HL-60/S4 treated with retinoic acid at 250 ng/mL for 4 days and 3 days (cell line): Measurements from ENCODE around the gene BSCL2.
"Not testable (repeated sequence)": the region's sequence is repeated elsewhere in the genome, so short reads cannot be mapped to it uniquely, and the experiment has no call there.

Experiments used
- in situ Hi-C: fragments of 300-500 bp; cut with MboI; formaldehyde crosslinking; loops from 2 replicates; pipeline ENCODE4 v1.7.0; 2022; ENCODE audit warnings: low sequenced_read_pairs

BSCL2 gene

GRCh38 chr11:62707277-62707861 lies at the start of gene BSCL2, which contains the start of gene GNG3:
BSCL2 (minus strand) TSS chr11:62707424; CDS start chr11:62707195, 229 bp downstream.
GNG3 (plus strand) TSS chr11:62707676; CDS start chr11:62708296, 620 bp downstream.
- in situ Hi-C loops: loop anchor here (10.0 kb wide), 1 partner anchor 113 kb away; the partner anchor contains the start of gene TUT1

- in situ Hi-C loops: no loop called here
Observed at GRCh38 chr11:62755086-62755615, 47.9 kb upstream of the BSCL2 start.

GRCh38 chr11:62753736-62754603 lies 46.7 kb upstream of the BSCL2 start, which contains the start of gene ZBTB3:
ZBTB3 (minus strand) TSS chr11:62754160; CDS start chr11:62753664, 496 bp downstream.
- in situ Hi-C loops: no loop called here

- in situ Hi-C loops: no loop called here
Observed at GRCh38 chr11:62752994-62753735, 45.9 kb upstream of the BSCL2 start.

- in situ Hi-C loops: no loop called here
Observed at GRCh38 chr11:62752177-62752785, 45.1 kb upstream of the BSCL2 start.

GRCh38 chr11:62749931-62750330 lies 42.7 kb upstream of the BSCL2 start:
- in situ Hi-C loops: not testable (repeated sequence)

GRCh38 chr11:62747475-62748160 lies 40.4 kb upstream of the BSCL2 start:
- in situ Hi-C loops: no loop called here

- in situ Hi-C loops: no loop called here
Observed at GRCh38 chr11:62737196-62737595, 30.0 kb upstream of the BSCL2 start.

GRCh38 chr11:62732830-62733229 lies 25.6 kb upstream of the BSCL2 start:
- in situ Hi-C loops: no loop called here

- in situ Hi-C loops: not testable (repeated sequence)
Observed at GRCh38 chr11:62730076-62730475, 22.9 kb upstream of the BSCL2 start.

- in situ Hi-C loops: no loop called here
Observed at GRCh38 chr11:62728171-62728988, 21.2 kb upstream of the BSCL2 start, which contains the start of gene TTC9C. TTC9C (plus strand) TSS chr11:62728486; CDS start chr11:62728849, 363 bp downstream.

GRCh38 chr11:62727872-62728170 lies 20.6 kb upstream of the BSCL2 start:
- in situ Hi-C loops: no loop called here

GRCh38 chr11:62727165-62727871 lies 20.1 kb upstream of the BSCL2 start, which contains the start of gene HNRNPUL2:
HNRNPUL2 (minus strand) TSS chr11:62727457; CDS start chr11:62727156, 301 bp downstream.
- in situ Hi-C loops: no loop called here

GRCh38 chr11:62726915-62727164 lies 19.6 kb upstream of the BSCL2 start:
- in situ Hi-C loops: no loop called here

GRCh38 chr11:62726156-62726914 lies 19.1 kb upstream of the BSCL2 start:
- in situ Hi-C loops: no loop called here

GRCh38 chr11:62725646-62726045 lies 18.4 kb upstream of the BSCL2 start:
- in situ Hi-C loops: no loop called here

- in situ Hi-C loops: no loop called here
Observed at GRCh38 chr11:62724171-62724570, 16.9 kb upstream of the BSCL2 start.

- in situ Hi-C loops: no loop called here
Observed at GRCh38 chr11:62721994-62722393, 14.8 kb upstream of the BSCL2 start.
